ENCODE results near the gene PGAM4.

The PGAM4 gene

GRCh38 chrX:77969538-77969937 lies at the start of gene PGAM4:
TSS of gene PGAM4 (minus strand) at chrX:77969638. CDS start at chrX:77969638, 0 bp downstream.
- H3K27ac ChIP-seq (ENCODE audit: low read length), result no peak within 1 kb of the TSS
- H3K9ac ChIP-seq (ENCODE audit: low read length in 2 of 2), result no peak within 1 kb of the TSS
- no peaks in the 10 kb centered on the region for H3K9me3 ChIP-seq (ENCODE audit: control insufficient read depth in 2 of 2, low read length in 2 of 2)
- no peaks in the 10 kb centered on the region for H3K4me1 ChIP-seq (ENCODE audit: control insufficient read depth, insufficient read depth, low read length)
- H3K36me3 ChIP-seq (ENCODE audit: control insufficient read depth in 2 of 2, insufficient read depth in 2 of 2, low read length in 2 of 2), result no peaks in the 10 kb centered on the region
- no peak within 1 kb of the TSS for H3K4me3 ChIP-seq (ENCODE audit: low read length in 2 of 2)
- peaks cover 0 to 2% of the 10 kb centered on the region in 2 donors for H3K27me3 ChIP-seq (ENCODE audit: control insufficient read depth in 1 of 2, insufficient read depth in 2 of 2, low read length in 2 of 2)

- no peak overlapping the region for H3K9ac ChIP-seq (ENCODE audit: low read length in 2 of 2)
- H3K4me1 ChIP-seq (ENCODE audit: control insufficient read depth, insufficient read depth, low read length), result no peaks in the 10 kb centered on the region
- H3K9me3 ChIP-seq (ENCODE audit: control insufficient read depth in 2 of 2, low read length in 2 of 2), result no peaks in the 10 kb centered on the region
- H3K27ac ChIP-seq (ENCODE audit: low read length), result no peak overlapping the region
- H3K36me3 ChIP-seq (ENCODE audit: control insufficient read depth in 2 of 2, insufficient read depth in 2 of 2, low read length in 2 of 2), result no peaks in the 10 kb centered on the region
- no peak overlapping the region for H3K4me3 ChIP-seq (ENCODE audit: low read length in 2 of 2)
- H3K27me3 ChIP-seq (ENCODE audit: control insufficient read depth in 1 of 2, insufficient read depth in 2 of 2, low read length in 2 of 2), result no peaks in the 10 kb centered on the region
These were observed 42.4 kb upstream of the PGAM4 start for GRCh38 chrX:78011846-78012245.

GRCh38 chrX:77979870-77980269 lies 10.4 kb upstream of the PGAM4 start:
- Histone ChIP-seq H3K4me3 (ENCODE audit: low read length in 2 of 2) (no peak overlapping the region), H3K27me3 (ENCODE audit: control insufficient read depth in 1 of 2, insufficient read depth in 2 of 2, low read length in 2 of 2) (no peaks in the 10 kb centered on the region), H3K9me3 (ENCODE audit: control insufficient read depth in 2 of 2, low read length in 2 of 2) (no peaks in the 10 kb centered on the region), H3K36me3 (ENCODE audit: control insufficient read depth in 2 of 2, insufficient read depth in 2 of 2, low read length in 2 of 2) (no peaks in the 10 kb centered on the region), H3K4me1 (ENCODE audit: control insufficient read depth, insufficient read depth, low read length) (no peaks in the 10 kb centered on the region), H3K27ac (ENCODE audit: low read length) (no peak overlapping the region), H3K9ac (ENCODE audit: low read length in 2 of 2) (no peak overlapping the region)

GRCh38 chrX:77977518-77977917 lies 8.1 kb upstream of the PGAM4 start:
- no peaks in the 10 kb centered on the region for H3K4me1 ChIP-seq (ENCODE audit: control insufficient read depth, insufficient read depth, low read length)
- no peaks in the 10 kb centered on the region for H3K27me3 ChIP-seq (ENCODE audit: control insufficient read depth in 1 of 2, insufficient read depth in 2 of 2, low read length in 2 of 2)
- no peaks in the 10 kb centered on the region for H3K36me3 ChIP-seq (ENCODE audit: control insufficient read depth in 2 of 2, insufficient read depth in 2 of 2, low read length in 2 of 2)
- no peak overlapping the region for H3K27ac ChIP-seq (ENCODE audit: low read length)
- H3K4me3 ChIP-seq (ENCODE audit: low read length in 2 of 2), result no peak overlapping the region
- no peak overlapping the region for H3K9ac ChIP-seq (ENCODE audit: low read length in 2 of 2)
- no peaks in the 10 kb centered on the region for H3K9me3 ChIP-seq (ENCODE audit: control insufficient read depth in 2 of 2, low read length in 2 of 2)

- Histone ChIP-seq H3K27ac (ENCODE audit: low read length) (no peak overlapping the region), H3K9ac (ENCODE audit: low read length in 2 of 2) (no peak overlapping the region), H3K9me3 (ENCODE audit: control insufficient read depth in 2 of 2, low read length in 2 of 2) (no peaks in the 10 kb centered on the region), H3K4me3 (ENCODE audit: low read length in 2 of 2) (no peak overlapping the region), H3K4me1 (ENCODE audit: control insufficient read depth, insufficient read depth, low read length) (no peaks in the 10 kb centered on the region), H3K36me3 (ENCODE audit: control insufficient read depth in 2 of 2, insufficient read depth in 2 of 2, low read length in 2 of 2) (no peaks in the 10 kb centered on the region), H3K27me3 (ENCODE audit: control insufficient read depth in 1 of 2, insufficient read depth in 2 of 2, low read length in 2 of 2) (no peaks in the 10 kb centered on the region)
These were observed 7.7 kb upstream of the PGAM4 start for GRCh38 chrX:77977095-77977494.

- H3K36me3 ChIP-seq (ENCODE audit: control insufficient read depth in 2 of 2, insufficient read depth in 2 of 2, low read length in 2 of 2), result no peaks in the 10 kb centered on the region
- H3K4me1 ChIP-seq (ENCODE audit: control insufficient read depth, insufficient read depth, low read length), result no peaks in the 10 kb centered on the region
- H3K9ac ChIP-seq (ENCODE audit: low read length in 2 of 2), result no peak overlapping the region
- H3K27ac ChIP-seq (ENCODE audit: low read length), result no peak overlapping the region
- H3K9me3 ChIP-seq (ENCODE audit: control insufficient read depth in 2 of 2, low read length in 2 of 2), result no peaks in the 10 kb centered on the region
- H3K4me3 ChIP-seq (ENCODE audit: low read length in 2 of 2), result no peak overlapping the region
- peaks cover 0 to 2% of the 10 kb centered on the region in 2 donors for H3K27me3 ChIP-seq (ENCODE audit: control insufficient read depth in 1 of 2, insufficient read depth in 2 of 2, low read length in 2 of 2)
These were observed 6.3 kb upstream of the PGAM4 start for GRCh38 chrX:77975755-77976154.

GRCh38 chrX:77967631-77968030 lies 1.8 kb downstream of the PGAM4 start:
- Histone ChIP-seq H3K9ac (ENCODE audit: low read length in 2 of 2) (no peak overlapping the region), H3K27me3 (ENCODE audit: control insufficient read depth in 1 of 2, insufficient read depth in 2 of 2, low read length in 2 of 2) (peaks cover 0 to 2% of the 10 kb centered on the region in 2 donors)

GRCh38 chrX:77966361-77966760 lies 3.1 kb downstream of the PGAM4 start:
- Histone ChIP-seq H3K9ac (ENCODE audit: low read length in 2 of 2) (no peak overlapping the region), H3K4me1 (ENCODE audit: control insufficient read depth, insufficient read depth, low read length) (no peaks in the 10 kb centered on the region), H3K27ac (ENCODE audit: low read length) (no peak overlapping the region), H3K36me3 (ENCODE audit: control insufficient read depth in 2 of 2, insufficient read depth in 2 of 2, low read length in 2 of 2) (no peaks in the 10 kb centered on the region), H3K4me3 (ENCODE audit: low read length in 2 of 2) (no peak overlapping the region), H3K27me3 (ENCODE audit: control insufficient read depth in 1 of 2, insufficient read depth in 2 of 2, low read length in 2 of 2) (peaks cover 0 to 2% of the 10 kb centered on the region in 2 donors), H3K9me3 (ENCODE audit: control insufficient read depth in 2 of 2, low read length in 2 of 2) (no peaks in the 10 kb centered on the region)

More at GRCh38 chrX:77967631-77968030, 1.8 kb downstream of the PGAM4 start:
- Histone ChIP-seq H3K4me3 (ENCODE audit: low read length in 2 of 2) (no peak overlapping the region), H3K27ac (ENCODE audit: low read length) (no peak overlapping the region), H3K9me3 (ENCODE audit: control insufficient read depth in 2 of 2, low read length in 2 of 2) (no peaks in the 10 kb centered on the region), H3K36me3 (ENCODE audit: control insufficient read depth in 2 of 2, insufficient read depth in 2 of 2, low read length in 2 of 2) (no peaks in the 10 kb centered on the region), H3K4me1 (ENCODE audit: control insufficient read depth, insufficient read depth, low read length) (no peaks in the 10 kb centered on the region)

- Histone ChIP-seq H3K9me3 (ENCODE audit: control insufficient read depth in 2 of 2, low read length in 2 of 2) (peaks cover 0 to 4% of the 10 kb centered on the region in 2 donors), H3K36me3 (ENCODE audit: control insufficient read depth in 2 of 2, insufficient read depth in 2 of 2, low read length in 2 of 2) (no peaks in the 10 kb centered on the region), H3K9ac (ENCODE audit: low read length in 2 of 2) (no peak overlapping the region), H3K27ac (ENCODE audit: low read length) (no peak overlapping the region), H3K4me1 (ENCODE audit: control insufficient read depth, insufficient read depth, low read length) (no peaks in the 10 kb centered on the region), H3K27me3 (ENCODE audit: control insufficient read depth in 1 of 2, insufficient read depth in 2 of 2, low read length in 2 of 2) (no peaks in the 10 kb centered on the region), H3K4me3 (ENCODE audit: low read length in 2 of 2) (no peak overlapping the region)
These were observed 7.2 kb downstream of the PGAM4 start for GRCh38 chrX:77962068-77962902.

GRCh38 chrX:77961063-77961462 lies 8.4 kb downstream of the PGAM4 start:
- H3K9ac ChIP-seq (ENCODE audit: low read length in 2 of 2), result no peak overlapping the region
- H3K4me3 ChIP-seq (ENCODE audit: low read length in 2 of 2), result no peak overlapping the region
- H3K9me3 ChIP-seq (ENCODE audit: control insufficient read depth in 2 of 2, low read length in 2 of 2), result peaks cover 0 to 4% of the 10 kb centered on the region in 2 donors
- no peaks in the 10 kb centered on the region for H3K36me3 ChIP-seq (ENCODE audit: control insufficient read depth in 2 of 2, insufficient read depth in 2 of 2, low read length in 2 of 2)
- H3K27me3 ChIP-seq (ENCODE audit: control insufficient read depth in 1 of 2, insufficient read depth in 2 of 2, low read length in 2 of 2), result no peaks in the 10 kb centered on the region
- no peak overlapping the region for H3K27ac ChIP-seq (ENCODE audit: low read length)
- no peaks in the 10 kb centered on the region for H3K4me1 ChIP-seq (ENCODE audit: control insufficient read depth, insufficient read depth, low read length)

GRCh38 chrX:77960567-77960966 lies 8.9 kb downstream of the PGAM4 start:
- Histone ChIP-seq H3K9me3 (ENCODE audit: control insufficient read depth in 2 of 2, low read length in 2 of 2) (peaks cover 0 to 4% of the 10 kb centered on the region in 2 donors), H3K27me3 (ENCODE audit: control insufficient read depth in 1 of 2, insufficient read depth in 2 of 2, low read length in 2 of 2) (no peaks in the 10 kb centered on the region), H3K9ac (ENCODE audit: low read length in 2 of 2) (no peak overlapping the region), H3K27ac (ENCODE audit: low read length) (no peak overlapping the region), H3K4me1 (ENCODE audit: control insufficient read depth, insufficient read depth, low read length) (no peaks in the 10 kb centered on the region), H3K4me3 (ENCODE audit: low read length in 2 of 2) (no peak overlapping the region), H3K36me3 (ENCODE audit: control insufficient read depth in 2 of 2, insufficient read depth in 2 of 2, low read length in 2 of 2) (no peaks in the 10 kb centered on the region)

All from stomach smooth muscle (tissue), 2 donors.